ENCODE measurements around the gene HOXB3.

The HOXB3 gene

DNA sequence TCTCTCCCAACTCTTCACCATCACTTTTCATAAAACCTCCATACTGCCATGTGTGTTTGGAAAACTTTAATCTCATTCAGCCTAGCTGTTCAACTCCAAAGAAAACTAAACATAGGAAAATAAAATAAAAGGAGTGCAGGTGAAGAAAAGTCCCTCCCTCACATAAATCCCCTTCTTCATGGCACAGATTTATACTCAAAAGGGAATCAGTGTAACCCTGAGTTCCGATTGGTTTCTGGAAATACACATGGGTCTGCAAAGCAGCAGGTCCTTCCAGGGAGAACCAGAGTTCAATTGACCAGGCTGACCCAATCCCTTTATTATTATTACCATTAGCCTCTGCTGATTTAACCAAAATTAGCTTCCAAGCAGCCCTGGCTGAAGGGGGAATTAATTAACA lies 36.2 kb downstream of the HOXB3 start:
- no peak for DNase-seq

GRCh38 chr17:48553190-48553547 lies 36.9 kb downstream of the HOXB3 start:
- DNase-seq: no peak

DNA sequence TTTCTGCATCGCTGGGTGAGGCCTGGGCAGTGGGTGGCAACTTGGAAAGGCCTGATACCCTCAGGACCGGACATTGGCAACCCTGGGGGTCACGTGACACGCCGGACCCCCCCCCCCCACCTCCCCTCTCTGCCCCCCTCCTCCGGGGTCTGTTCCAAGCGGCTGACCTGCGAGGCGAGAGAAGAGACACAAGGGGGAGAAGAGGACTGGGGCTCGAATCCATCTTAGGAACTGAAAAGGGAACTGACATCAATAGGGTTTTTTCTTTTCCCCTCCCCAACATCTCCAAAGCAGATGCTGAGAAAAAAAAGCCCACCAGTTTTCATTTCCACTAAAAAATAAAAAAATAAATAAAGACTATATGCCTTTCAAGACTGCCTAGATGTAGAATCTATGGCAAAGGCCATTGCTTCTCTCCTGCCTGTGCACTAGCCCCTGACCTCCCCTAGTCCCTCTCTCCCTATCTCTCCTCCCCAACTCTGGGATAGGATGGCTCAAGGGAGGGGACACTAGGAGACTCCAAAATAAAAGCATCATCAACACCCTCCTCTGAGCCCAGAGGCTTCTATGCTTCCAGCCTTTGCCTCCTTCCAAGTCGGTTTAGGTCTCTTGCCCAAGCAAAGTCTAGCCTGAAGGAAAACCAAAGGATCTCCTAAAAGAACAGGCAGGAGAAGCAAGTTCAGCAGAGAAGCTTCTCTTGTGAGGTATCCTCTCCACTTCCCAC lies 37.4 kb downstream of the HOXB3 start:
- no peak for DNase-seq

DNA sequence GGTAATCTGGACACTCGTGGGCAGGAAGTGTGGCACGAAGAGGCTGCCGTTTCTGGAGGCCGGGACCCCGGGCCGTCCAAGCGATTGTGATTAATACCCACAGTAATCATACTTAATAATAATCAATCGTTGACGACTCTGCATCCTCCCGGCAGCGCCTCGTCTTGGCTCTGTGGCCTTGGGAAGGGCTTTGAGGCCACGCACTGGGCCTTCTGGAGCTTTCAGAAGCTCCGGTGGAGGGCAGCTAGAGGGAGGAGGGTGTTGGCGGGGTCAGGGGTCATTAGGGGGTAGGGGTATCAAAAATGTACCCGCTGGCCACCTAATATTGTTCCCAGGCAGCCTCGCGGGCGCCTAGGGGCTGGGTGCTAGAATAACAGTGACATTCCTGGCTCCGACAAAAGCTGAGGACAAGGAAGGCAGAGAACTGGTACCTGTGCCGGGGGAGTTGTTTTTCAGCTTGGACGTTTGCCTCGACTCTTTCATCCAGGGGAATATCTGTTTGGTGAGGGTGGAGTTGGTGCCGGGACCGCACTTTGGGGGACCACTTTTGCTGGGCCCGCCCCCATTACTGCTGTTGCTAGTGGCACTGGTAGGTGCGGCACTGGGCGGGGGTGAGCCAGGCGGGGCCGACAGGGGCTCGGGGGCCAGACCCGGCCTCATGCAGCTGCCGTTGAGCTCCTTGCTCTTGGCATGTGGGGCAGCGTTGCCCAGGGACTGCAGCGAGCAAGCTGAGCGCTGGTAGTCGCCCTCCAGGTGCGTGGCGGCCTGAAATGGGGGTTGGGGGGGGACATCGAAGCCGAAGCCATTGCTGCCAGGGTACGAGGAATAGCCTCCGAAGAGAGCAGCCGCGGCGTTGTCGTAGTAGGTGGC lies 38.2 kb downstream of the HOXB3 start:
- DNase-seq: no peak

GRCh38 chr17:48551214-48551555 lies 38.9 kb downstream of the HOXB3 start:
- no peak for DNase-seq

DNA sequence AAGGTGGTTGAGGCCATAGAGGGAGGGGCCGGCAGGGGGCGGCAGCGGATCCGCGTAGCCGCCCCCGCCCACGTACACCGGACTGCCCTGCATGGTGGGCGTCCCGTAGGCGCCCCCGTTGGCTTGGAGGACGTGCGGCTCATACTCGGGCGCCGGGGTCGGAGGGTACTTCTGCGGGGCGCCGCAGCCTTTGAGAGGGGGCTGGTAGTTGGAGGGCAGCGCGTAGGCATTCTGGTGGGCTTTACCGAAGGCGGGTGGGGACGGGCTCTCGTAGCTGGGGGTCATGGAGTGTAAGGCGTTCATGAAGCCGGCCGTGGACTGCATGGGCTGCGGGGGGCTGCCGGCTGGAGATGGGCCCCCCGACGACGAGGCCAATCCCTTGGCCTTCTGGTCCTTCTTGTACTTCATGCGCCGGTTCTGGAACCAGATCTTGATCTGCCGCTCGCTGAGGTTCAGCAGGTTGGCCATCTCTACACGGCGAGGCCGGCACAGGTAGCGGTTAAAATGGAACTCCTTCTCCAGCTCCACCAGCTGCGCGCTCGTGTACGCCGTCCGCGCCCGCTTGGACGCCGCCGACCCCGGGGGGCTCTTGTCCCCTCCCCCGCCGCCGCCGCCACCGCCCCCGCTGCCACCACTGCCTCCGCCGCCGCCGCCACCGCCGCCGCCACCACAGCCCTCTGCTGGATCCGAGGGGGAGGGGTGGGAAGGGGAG lies 39.4 kb downstream of the HOXB3 start:
- no peak for DNase-seq

GRCh38 chr17:48549914-48550501 lies 40.0 kb downstream of the HOXB3 start:
- DNase-seq: no peak

DNA sequence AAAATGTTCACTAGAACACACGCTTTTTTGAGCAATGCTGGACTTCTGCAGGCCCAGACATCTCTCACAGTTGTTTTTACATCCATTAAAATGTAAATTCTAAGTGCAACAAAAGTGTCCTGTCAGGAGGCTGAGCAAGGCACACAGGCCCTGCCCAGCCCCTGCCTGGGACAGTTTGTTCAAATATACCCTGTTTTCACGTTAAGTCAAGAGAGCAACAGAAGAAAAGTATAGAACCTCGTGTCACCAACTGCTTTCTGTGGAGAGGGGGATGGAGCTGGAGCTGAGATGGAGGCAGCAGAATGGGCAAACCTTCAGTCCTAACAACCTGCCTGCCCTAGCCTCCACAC lies 40.8 kb downstream of the HOXB3 start:
- DNase-seq: no peak

DNA sequence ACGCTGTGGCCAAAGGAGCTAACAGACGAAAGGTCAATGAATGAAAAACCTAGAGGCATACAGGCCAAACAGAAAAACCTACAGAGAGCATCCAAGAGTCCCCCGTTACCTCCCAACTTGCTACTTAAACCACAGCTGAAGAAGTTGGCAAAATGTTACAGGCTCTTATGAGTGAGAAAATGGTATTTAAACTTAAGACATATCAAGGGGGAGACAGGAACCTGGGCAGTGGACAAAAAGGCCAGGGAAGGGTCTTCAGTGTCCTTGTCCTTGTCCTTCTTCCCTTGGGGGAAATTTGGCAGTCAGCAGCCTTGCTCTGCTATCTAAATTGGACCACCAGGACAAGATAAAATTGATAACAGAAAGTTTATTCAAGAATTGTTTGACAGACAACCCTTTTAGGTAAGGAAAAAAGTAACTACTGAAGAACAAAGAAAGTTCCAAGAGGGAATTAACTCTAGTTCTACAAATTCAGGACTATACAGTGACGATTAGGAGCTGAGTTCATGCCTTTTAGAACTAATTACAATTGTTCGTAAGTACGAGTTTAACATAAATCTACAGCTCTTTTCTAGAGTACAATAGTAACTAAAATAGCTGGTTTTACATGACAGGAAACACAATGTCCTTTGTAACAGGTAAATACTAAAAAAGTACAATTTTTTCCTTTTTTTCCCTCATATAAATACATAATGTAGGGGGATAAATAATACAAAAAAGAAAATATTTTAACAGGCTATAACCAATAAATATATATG lies 41.3 kb downstream of the HOXB3 start:
- no peak for DNase-seq

DNA sequence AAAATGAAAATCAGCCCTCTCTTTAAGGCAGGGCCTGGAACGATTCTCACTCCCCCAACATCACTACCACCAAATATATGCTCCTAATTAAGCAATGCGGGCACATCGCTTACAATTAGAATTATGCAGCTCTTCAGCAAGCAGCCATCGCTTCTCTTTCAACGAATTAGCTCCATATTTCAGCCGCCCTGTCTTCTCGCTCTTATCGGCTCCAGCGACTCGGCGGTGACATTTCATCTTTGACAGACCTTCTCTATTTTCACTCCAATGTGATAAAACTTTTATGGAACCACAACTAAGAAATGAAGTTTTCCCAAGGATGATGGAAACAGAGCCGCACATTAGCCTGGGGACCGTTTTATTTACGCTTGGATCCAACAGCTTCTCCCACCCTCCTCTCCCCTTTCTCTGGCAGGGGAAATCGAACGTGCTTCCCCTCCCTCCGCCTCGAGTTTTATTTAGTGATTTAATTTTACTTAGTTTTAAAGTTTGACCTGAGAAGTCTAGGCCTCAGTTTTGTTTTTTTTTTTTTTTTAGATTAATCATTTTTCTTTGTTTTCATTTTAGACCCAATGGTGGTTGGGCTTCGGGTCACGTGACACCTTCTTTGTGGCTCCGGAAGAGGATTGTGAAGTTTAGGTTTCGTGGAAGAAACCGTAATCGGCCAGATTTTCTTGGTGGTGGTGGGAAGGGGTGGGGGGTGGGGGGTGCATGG lies 42.1 kb downstream of the HOXB3 start:
- peak; percentile 24 for DNase-seq

GRCh38 chr17:48546924-48547807 lies 42.9 kb downstream of the HOXB3 start:
- no peak for DNase-seq

- DNase-seq: no peak
These were observed 43.7 kb downstream of the HOXB3 start for GRCh38 chr17:48546137-48546923.

- DNase-seq: no peak
These were observed 44.5 kb downstream of the HOXB3 start for GRCh38 chr17:48545539-48545938.

DNA sequence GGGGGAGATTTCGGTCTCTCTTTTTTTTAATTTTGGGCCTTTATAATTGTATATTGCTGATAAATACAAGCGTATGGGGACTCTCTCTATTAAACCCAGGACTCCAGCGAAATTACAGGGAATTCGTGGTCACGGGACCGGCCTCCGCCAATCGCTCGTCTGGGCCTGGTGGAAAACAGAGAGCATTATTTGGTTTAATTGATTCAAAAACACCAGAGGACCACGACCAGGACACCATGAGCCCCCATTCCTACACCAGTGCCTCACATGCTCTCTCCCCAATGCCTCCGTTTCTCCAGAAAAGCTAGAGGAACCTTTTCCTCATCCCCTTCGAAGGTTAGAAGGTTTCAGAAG lies 45.0 kb downstream of the HOXB3 start, which contains the start of gene HOXB2:
Gene HOXB2, minus strand, starts transcription at position 88 of the 354 bp plus-strand sequence. CDS start 198 bp downstream, outside the sequence.
- no peak for DNase-seq

GRCh38 chr17:48544349-48545021 lies 45.6 kb downstream of the HOXB3 start:
- DNase-seq: peak; percentile 29

DNA sequence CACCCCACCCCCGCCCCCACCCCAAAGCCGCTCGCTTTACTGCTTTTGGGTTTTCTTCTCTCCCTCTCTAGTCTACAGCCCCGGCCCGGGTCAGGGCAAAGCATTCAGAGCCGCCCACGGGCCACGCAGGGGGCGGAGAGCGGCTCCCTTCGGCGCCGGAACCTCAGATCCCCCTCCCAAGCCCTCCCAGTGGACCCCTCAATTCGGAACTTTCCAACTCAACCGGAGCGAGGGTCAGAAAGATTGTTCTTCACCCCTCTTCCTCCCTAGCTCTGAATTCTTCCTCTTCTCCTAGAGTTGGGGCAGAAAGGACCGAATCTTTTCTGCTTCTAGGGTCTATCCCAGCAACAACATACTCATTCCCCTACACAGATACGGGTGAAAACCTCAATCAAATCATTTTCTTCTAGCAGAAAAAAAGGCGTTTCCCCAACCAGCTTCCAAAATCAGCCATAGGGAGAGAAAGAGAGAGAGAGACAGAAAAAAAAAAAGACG lies 46.1 kb downstream of the HOXB3 start:
- no peak for DNase-seq

DNA sequence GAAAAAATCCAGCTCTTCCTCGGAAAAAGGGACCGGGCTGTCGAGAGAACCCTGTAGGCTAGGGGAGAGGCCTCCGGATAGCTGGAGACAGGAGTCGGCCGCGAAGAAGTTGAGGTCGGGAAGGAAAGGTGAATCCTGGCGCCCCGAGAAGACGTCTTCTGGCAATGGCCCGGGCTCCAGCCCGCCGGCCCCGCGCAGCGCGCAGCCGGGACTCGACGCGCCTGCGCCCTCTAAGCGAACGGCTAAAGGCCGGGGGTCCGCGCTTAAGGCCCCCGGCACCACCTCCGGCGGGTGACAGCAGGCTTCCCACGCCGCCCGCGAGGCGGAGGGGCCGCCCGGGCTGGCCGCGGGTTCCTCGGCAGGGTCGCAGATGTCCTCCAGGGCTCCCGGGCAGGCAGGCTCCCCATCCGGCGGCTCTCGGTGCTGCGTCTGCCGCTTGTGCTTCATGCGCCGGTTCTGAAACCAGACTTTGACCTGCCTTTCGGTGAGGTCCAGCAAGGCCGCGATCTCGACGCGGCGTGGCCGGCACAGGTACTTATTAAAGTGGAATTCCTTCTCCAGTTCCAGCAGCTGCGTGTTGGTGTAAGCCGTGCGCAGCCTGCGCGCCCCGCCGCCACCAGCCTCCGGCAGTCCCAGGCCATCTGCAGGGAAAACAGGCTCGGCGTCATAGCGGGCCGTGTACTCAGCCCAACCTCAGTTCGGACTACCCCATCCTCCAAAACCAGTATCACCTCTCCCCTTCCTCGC lies 46.8 kb downstream of the HOXB3 start:
- peak; percentile 49 for DNase-seq

- DNase-seq: no peak
These were observed 47.3 kb downstream of the HOXB3 start for GRCh38 chr17:48542698-48543106.

All from activated effector memory CD4-positive, alpha-beta T cell treated with Interleukin-2 at 50 U/mL for 16 hours (primary cell).